Heart right ventricle (tissue), 16 donors: Measurements from ENCODE around the gene OLFM1. TPM values are rescaled to one million over a fixed set of nuclear protein-coding genes. Genes with fewer than 3 reads are reported as not detected.

Source experiments
- ATAC-seq, 8 donors: fragments of 200-7000 bp; cut with Tn5 transposase; one replicate each; pipeline ENCODE4 v1.9.1; 2020; ENCODE audit warnings: mild to moderate bottlenecking in 8 of 8, moderate library complexity in 8 of 8, moderate number of reproducible peaks in 1 of 8
- DNase-seq, 2 donors: peaks; one replicate each; pipeline ENCODE4 v3.0.0-alpha.2; 2020
- H3K27ac ChIP-seq, 10 donors: fragments of 200-600 bp; sonication (generic) in 2 of 10; one replicate each; pipeline versions ENCODE4 v1.5.0 to v1.8.0; 2020 to 2022; ENCODE audit warnings: mild to moderate bottlenecking in 3 of 10
- H3K27me3 ChIP-seq, 7 donors: fragments of 200-600 bp; one replicate each; pipeline ENCODE4 v1.8.0; 2021 to 2022; ENCODE audit warnings: mild to moderate bottlenecking in 2 of 7
- H3K36me3 ChIP-seq, 9 donors: fragments of 200-600 bp; sonication (generic) in 1 of 9; one replicate each; pipeline versions ENCODE4 v1.5.0 to v1.8.0; 2020 to 2022; ENCODE audit warnings: mild to moderate bottlenecking in 2 of 9
- H3K4me1 ChIP-seq, 9 donors: fragments of 200-600 bp; sonication (generic) in 1 of 9; one replicate each; pipeline versions ENCODE4 v1.5.0 to v1.8.0; 2020 to 2022; ENCODE audit warnings: mild to moderate bottlenecking in 4 of 9
- H3K4me3 ChIP-seq, 10 donors: fragments of 200-600 bp; sonication (generic) in 2 of 10; one replicate each; pipeline versions ENCODE4 v1.5.0 to v1.8.0; 2020 to 2022; ENCODE audit warnings: mild to moderate bottlenecking in 7 of 10, moderate library complexity in 2 of 10
- H3K9me3 ChIP-seq, 11 donors: fragments of 200-600 bp in 10 of 11; sonication (generic) in 2 of 11; one replicate each; pipeline versions ENCODE4 v1.5.0 to v1.8.0; 2013 to 2022; ENCODE audit warnings: mild to moderate bottlenecking in 2 of 11, control low read depth in 1 of 11, moderate library complexity in 1 of 11
- WGBS, 2 donors: extraction: QIAGEN DNeasy Blood & Tissue Kit; methylation state at CpG; one replicate each; pipeline ENCODE4 v1.1.7; 2013; ENCODE audit warnings: inconsistent platforms in 1 of 2; 5-methylcytosine and 5-hydroxymethylcytosine counted together
- intact Hi-C, 10 donors: fragments of 100-400 bp; cut with DNase I; formaldehyde crosslinking; loops; one replicate each; pipeline versions ENCODE4 v1.11.1 to v1.14.2; 2022
- polyA plus RNA-seq, 2 donors: library from polyadenylated mRNA; stranded (reverse); fragments of 200-250 nt; gene quantifications; one replicate each; pipeline ENCODE4 v1.2.3, GENCODE V29; 2013
- total RNA-seq, 10 donors: library from RNA; stranded (reverse); fragmentation: NEBNext Ultra II Directional in 3 of 10; extraction: Animal tissue kit (Norgen Biotek cat#: 25700) in 3 of 10; gene quantifications; one replicate each; pipeline versions ENCODE4 v1.2.1 to v1.2.4, GENCODE V29; 2021 to 2023
- TF ChIP-seq, protein P1 (sequence below), 9 donors: fragments of 200-600 bp; sonication (generic) in 2 of 9; IDR thresholded peaks; one replicate each; pipeline versions ENCODE4 v1.5.0 to v1.8.0; 2021 to 2022; ENCODE audit warnings: antibody characterized with exemption in 9 of 9, mild to moderate bottlenecking in 5 of 9, moderate library complexity in 1 of 9
- donor health status: Arrhythmogenic right ventricular cardiomyopathy.
- donor health status: ischemic (EF 13 %, LVEDD 7.1; RV severe dilation, severe dysfunction).
- donor health status: healthy with polysubstance abuse.
- donor health status: DM: no; HTN: yes; CAD: no.
- donor health status: DM: no; HTN: no; CAD: no.
- donor health status: ischemic (EF 25% LVEDD 6.9; RV normal size, moderate dysfunction).
- donor health status: ischemic (EF 25% LVEDD 5.7; RV mildly dilated, moderate dysfunction).
- donor health status: healthy.
- donor health status: DM: yes; HTN: yes; CAD: no.
- donor health status: Ischemic cardiomyopathy.
- donor health status: ischemic (EF 35%, LVEDD 5.7; RV mildly dilated, moderate dysfunction).
- donor health status: nonischemic (EF 11% LVEDD 7.7; RV severe dilation, severe dysfunction).
- donor health status: DM: yes; HTN: yes; CAD: no.
- donor health status: PGD.
- donor health status: ischemic (EF 29% LVEDD 5.4; RV normal size, mild dysfunction).
- donor health status: nonischemic (EF 23%, LVEDD 6.1; RV moderate dilation, normal function).

Gene OLFM1
- total and polyA plus RNA-seq, 12 donors, result 3.3 to 14.9 (median 6.5) TPM

GRCh38 chr9:135045928-135046738 lies 41.3 kb upstream of the OLFM1 start:
- no peak overlapping the region for H3K27ac ChIP-seq
- peaks cover 0 to 26% (median 14%) of the 10 kb centered on the region in 7 donors for H3K27me3 ChIP-seq
- no peaks in the 10 kb centered on the region for H3K36me3 ChIP-seq
- no peak overlapping the region for H3K4me3 ChIP-seq
- intact Hi-C loops, result no loop called here
- ATAC-seq (no peak), DNase-seq (no peak)
- no peaks in the 10 kb centered on the region for H3K4me1 ChIP-seq
- TF ChIP-seq, protein P1, sequence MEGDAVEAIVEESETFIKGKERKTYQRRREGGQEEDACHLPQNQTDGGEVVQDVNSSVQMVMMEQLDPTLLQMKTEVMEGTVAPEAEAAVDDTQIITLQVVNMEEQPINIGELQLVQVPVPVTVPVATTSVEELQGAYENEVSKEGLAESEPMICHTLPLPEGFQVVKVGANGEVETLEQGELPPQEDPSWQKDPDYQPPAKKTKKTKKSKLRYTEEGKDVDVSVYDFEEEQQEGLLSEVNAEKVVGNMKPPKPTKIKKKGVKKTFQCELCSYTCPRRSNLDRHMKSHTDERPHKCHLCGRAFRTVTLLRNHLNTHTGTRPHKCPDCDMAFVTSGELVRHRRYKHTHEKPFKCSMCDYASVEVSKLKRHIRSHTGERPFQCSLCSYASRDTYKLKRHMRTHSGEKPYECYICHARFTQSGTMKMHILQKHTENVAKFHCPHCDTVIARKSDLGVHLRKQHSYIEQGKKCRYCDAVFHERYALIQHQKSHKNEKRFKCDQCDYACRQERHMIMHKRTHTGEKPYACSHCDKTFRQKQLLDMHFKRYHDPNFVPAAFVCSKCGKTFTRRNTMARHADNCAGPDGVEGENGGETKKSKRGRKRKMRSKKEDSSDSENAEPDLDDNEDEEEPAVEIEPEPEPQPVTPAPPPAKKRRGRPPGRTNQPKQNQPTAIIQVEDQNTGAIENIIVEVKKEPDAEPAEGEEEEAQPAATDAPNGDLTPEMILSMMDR (IDR thresholded peaks at IDR 0.05), result no peak
- WGBS, 2 donors, result 82 to 83% methylated on average over 18 of the region's 18 CpGs
- H3K9me3 ChIP-seq, result no peaks in the 10 kb centered on the region

- ATAC-seq (no peak), DNase-seq (no peak)
- TF ChIP-seq, protein P1 (IDR thresholded peaks at IDR 0.05), result no peak
- intact Hi-C loops, result no loop called here
- H3K36me3 ChIP-seq, result no peaks in the 10 kb centered on the region
- H3K4me1 ChIP-seq, result no peaks in the 10 kb centered on the region
- WGBS, 2 donors, result 89 to 90% methylated on average over 12 of the region's 12 CpGs
- H3K9me3 ChIP-seq, result no peaks in the 10 kb centered on the region
- H3K27me3 ChIP-seq, result peaks cover 0 to 24% (median 17%) of the 10 kb centered on the region in 7 donors
- H3K27ac ChIP-seq, result no peak overlapping the region
- H3K4me3 ChIP-seq, result no peak overlapping the region
Observed at GRCh38 chr9:135046739-135047350, 40.6 kb upstream of the OLFM1 start.

- H3K36me3 ChIP-seq, result no peaks in the 10 kb centered on the region
- intact Hi-C loops, result no loop called here
- DNase-seq, result no peak
- H3K27me3 ChIP-seq, result peaks cover 0 to 31% (median 17%) of the 10 kb centered on the region in 7 donors
- H3K4me3 ChIP-seq, result no peak overlapping the region
- 92 to 93% methylated on average over 5 of the region's 5 CpGs for WGBS, 2 donors
- H3K4me1 ChIP-seq, result no peaks in the 10 kb centered on the region
- TF ChIP-seq, protein P1 (IDR thresholded peaks at IDR 0.05), result no peak
- no peak overlapping the region for H3K27ac ChIP-seq
- H3K9me3 ChIP-seq, result peaks cover 0 to 4% (median 0%) of the 10 kb centered on the region in 11 donors
- no peak for ATAC-seq
Observed at GRCh38 chr9:135047521-135047920, 39.9 kb upstream of the OLFM1 start.

DNA sequence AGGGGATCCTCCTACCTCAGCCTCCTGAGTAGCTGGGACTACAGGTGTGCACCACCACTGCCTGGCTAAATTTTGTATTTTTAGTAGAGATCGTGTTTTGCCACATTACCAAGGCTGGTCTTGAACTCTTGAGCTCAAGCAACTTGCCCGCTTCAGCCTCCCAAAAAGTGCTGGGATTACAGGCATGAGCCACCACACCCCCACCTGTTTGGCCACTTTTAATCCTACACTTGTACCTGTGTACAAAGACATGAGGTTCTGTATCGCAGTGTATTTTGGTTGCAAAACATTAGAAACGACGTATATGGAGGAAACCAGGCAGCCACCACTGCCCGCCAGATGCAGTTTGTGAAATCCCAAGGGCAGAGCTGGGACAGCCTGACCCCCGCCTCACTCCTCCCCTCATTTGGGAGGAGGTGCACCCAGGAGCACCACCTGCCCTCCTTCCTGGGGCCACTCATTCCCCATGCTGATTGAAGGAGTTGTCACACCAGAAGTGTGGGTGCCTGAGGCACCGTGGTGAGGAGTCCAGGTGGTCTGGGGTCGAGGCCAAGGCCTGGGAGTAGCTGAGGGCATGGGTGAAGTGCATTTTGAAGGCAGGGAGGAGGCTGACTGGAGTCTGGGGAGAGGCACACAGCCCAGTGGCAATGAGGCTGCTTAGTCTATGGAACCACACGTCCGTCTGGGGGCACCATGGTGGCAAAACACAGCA lies 39.3 kb upstream of the OLFM1 start:
- Histone ChIP-seq H3K4me1 (no peaks in the 10 kb centered on the region), H3K27ac (no peak overlapping the region), H3K27me3 (peaks cover 0 to 35% (median 22%) of the 10 kb centered on the region in 7 donors), H3K4me3 (no peak overlapping the region), H3K9me3 (peaks cover 0 to 5% (median 0%) of the 10 kb centered on the region in 11 donors), H3K36me3 (no peaks in the 10 kb centered on the region)
- DNase-seq, result no peak
- TF ChIP-seq, protein P1 (IDR thresholded peaks at IDR 0.05), result no peak
- intact Hi-C loops, result no loop called here
- 73 to 80% methylated on average over 11 of the region's 11 CpGs for WGBS, 2 donors
- no peak for ATAC-seq
